Heart left ventricle (tissue), 16 donors: ENCODE measurements around the gene SZT2. TPM values are rescaled to one million over a fixed set of nuclear protein-coding genes. Genes with fewer than 3 reads are reported as not detected.

Experiments used
- ATAC-seq, 4 donors: fragments of 200-7000 bp; cut with Tn5 transposase; one replicate each; pipeline ENCODE4 v1.9.1; 2020 to 2022; ENCODE audit warnings: moderate library complexity in 4 of 4, mild to moderate bottlenecking in 3 of 4, moderate number of reproducible peaks in 1 of 4
- DNase-seq, 5 donors: peaks; one replicate each; pipeline ENCODE4 v3.0.0-alpha.2; 2020
- H3K27ac ChIP-seq, 12 donors: fragments of 200-600 bp; sonication (generic) in 4 of 12; one replicate each; pipeline versions ENCODE4 v1.5.0 to v1.8.0; 2016 to 2022; ENCODE audit warnings: mild to moderate bottlenecking in 2 of 12
- H3K27me3 ChIP-seq, 9 donors: fragments of 200-600 bp; sonication (generic) in 2 of 9; one replicate each; pipeline versions ENCODE4 v1.5.1 to v1.8.0; 2016 to 2022; ENCODE audit warnings: mild to moderate bottlenecking in 3 of 9
- H3K36me3 ChIP-seq, 9 donors: fragments of 200-600 bp; sonication (generic) in 2 of 9; one replicate each; pipeline versions ENCODE4 v1.5.0 to v1.8.0; 2018 to 2022; ENCODE audit warnings: mild to moderate bottlenecking in 2 of 9
- H3K4me1 ChIP-seq, 12 donors: fragments of 200-600 bp; sonication (generic) in 4 of 12; one replicate each; pipeline versions ENCODE4 v1.5.0 to v1.8.0; 2016 to 2022; ENCODE audit warnings: mild to moderate bottlenecking in 3 of 12
- H3K4me3 ChIP-seq, 12 donors: fragments of 200-600 bp; sonication (generic) in 4 of 12; one replicate each; pipeline versions ENCODE4 v1.5.0 to v1.8.0; 2017 to 2022; ENCODE audit warnings: mild to moderate bottlenecking in 9 of 12, moderate library complexity in 4 of 12
- H3K9me3 ChIP-seq, 12 donors: fragments of 200-600 bp; sonication (generic) in 4 of 12; one replicate each; pipeline versions ENCODE4 v1.5.0 to v1.8.0; 2016 to 2022; ENCODE audit warnings: mild to moderate bottlenecking in 1 of 12
- CTCF ChIP-seq, 12 donors: fragments of 200-600 bp; sonication (generic) in 4 of 12; IDR thresholded peaks; one replicate each; pipeline versions ENCODE4 v1.5.0 to v1.8.0; 2018 to 2022; ENCODE audit warnings: antibody characterized with exemption in 12 of 12, mild to moderate bottlenecking in 5 of 12
- POLR2A ChIP-seq, 2 donors: fragments of 450-650 bp; IDR thresholded peaks; one replicate each; pipeline ENCODE4 v1.6.1; 2017; ENCODE audit warnings: antibody characterized with exemption in 2 of 2, mild to moderate bottlenecking in 2 of 2, moderate library complexity in 2 of 2
- WGBS, 4 donors: extraction: QIAGEN DNeasy Blood & Tissue Kit in 2 of 4; methylation state at CpG; one replicate each; pipeline versions ENCODE4 v1.1.5 to v1.1.7; 2013 to 2018; 5-methylcytosine and 5-hydroxymethylcytosine counted together
- intact Hi-C, 10 donors: fragments of 100-400 bp; cut with DNase I; formaldehyde crosslinking; loops; one replicate each; pipeline versions ENCODE4 v1.11.1 to v1.14.2; 2022
- polyA plus RNA-seq, 2 donors: library from polyadenylated mRNA; stranded (reverse); fragments of 200-250 nt; gene quantifications; one replicate each; pipeline ENCODE4 v1.2.3, GENCODE V29; 2013
- total RNA-seq, 9 donors: library from RNA; depleted of rRNA in 2 of 9; stranded (reverse); fragments of >200 nt in 2 of 9; fragmentation: NEBNext Ultra II Directional in 3 of 9; extraction: Animal tissue kit (Norgen Biotek cat#: 25700) in 3 of 9; gene quantifications; one replicate each; pipeline versions ENCODE4 v1.1.0 to v1.2.4, GENCODE V29; 2016 to 2023
- donor health status: ischemic (EF 13 %, LVEDD 7.1; RV severe dilation, severe dysfunction).
- donor health status: healthy with polysubstance abuse.
- donor health status: DM: no; HTN: yes; CAD: no.
- donor health status: DM: no; HTN: no; CAD: no.
- donor health status: ischemic (EF 25% LVEDD 6.9; RV normal size, moderate dysfunction).
- donor health status: ischemic (EF 25% LVEDD 5.7; RV mildly dilated, moderate dysfunction).
- donor health status: healthy.
- donor health status: DM: yes; HTN: yes; CAD: no.
- donor health status: ischemic (EF 35%, LVEDD 5.7; RV mildly dilated, moderate dysfunction).
- donor health status: nonischemic (EF 11% LVEDD 7.7; RV severe dilation, severe dysfunction).
- donor health status: DM: yes; HTN: yes; CAD: no.
- donor health status: PGD.
- donor health status: ischemic (EF 29% LVEDD 5.4; RV normal size, mild dysfunction).
- donor health status: nonischemic (EF 23%, LVEDD 6.1; RV moderate dilation, normal function).

Gene SZT2
- total and polyA plus RNA-seq, 11 donors, result 13.1 to 39.7 (median 24.4) TPM

DNA sequence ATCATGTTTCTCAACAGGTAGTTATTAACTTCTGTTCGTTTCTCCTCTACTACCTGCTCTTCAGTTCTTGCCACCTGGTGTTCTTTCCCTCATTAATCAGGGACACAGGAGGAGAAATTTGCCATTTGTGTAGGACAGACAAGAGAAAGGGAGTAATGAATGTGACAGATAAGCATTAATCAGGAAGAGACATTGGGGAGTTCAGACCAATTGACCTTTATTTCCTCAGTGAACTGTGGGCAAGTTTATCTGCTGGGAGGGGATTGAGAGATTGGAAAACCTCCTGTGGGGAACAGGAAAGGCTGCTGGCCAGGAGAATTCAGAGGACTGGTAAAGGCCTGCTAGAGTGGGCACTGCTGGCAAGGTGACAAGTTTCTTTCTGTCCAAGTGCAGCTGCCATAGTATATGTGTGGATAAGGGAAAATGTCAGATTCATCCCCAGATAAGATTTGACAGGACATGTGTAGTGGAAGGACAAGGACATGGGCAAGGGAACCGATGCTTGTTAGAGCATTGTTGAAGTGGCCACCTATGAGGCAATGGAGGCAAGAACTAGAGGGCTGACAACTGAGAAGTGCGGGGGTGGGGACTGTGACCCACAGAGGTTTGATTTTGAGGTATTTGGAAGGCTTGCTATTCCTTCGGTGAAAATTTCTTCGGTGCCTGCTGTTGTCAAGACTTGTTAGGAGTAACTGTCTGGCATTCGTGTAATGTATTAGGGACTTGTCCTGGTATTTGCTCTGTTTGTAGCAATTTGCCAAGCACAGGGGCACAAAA is 12.6 kb downstream of the SZT2 start:
- TF ChIP-seq POLR2A (IDR thresholded peaks at IDR 0.05), result no peak
- TF ChIP-seq CTCF (IDR thresholded peaks at IDR 0.05), result no peak
- H3K9me3 ChIP-seq, result no peaks in the 10 kb centered on the region
- peaks cover 0 to 62% (median 46%) of the 10 kb centered on the region in 9 donors for H3K36me3 ChIP-seq
- H3K4me1 ChIP-seq, result peaks cover 0 to 11% (median 2%) of the 10 kb centered on the region in 12 donors
- H3K27me3 ChIP-seq, result no peaks in the 10 kb centered on the region
- DNase-seq (no peak), ATAC-seq (no peak)
- no peak overlapping the region for H3K4me3 ChIP-seq
- intact Hi-C loops, result no loop called here
- WGBS, 4 donors, result 87 to 91% (median 89%) methylated on average over 6 of the region's 6 CpGs
- H3K27ac ChIP-seq, result no peak overlapping the region

DNA sequence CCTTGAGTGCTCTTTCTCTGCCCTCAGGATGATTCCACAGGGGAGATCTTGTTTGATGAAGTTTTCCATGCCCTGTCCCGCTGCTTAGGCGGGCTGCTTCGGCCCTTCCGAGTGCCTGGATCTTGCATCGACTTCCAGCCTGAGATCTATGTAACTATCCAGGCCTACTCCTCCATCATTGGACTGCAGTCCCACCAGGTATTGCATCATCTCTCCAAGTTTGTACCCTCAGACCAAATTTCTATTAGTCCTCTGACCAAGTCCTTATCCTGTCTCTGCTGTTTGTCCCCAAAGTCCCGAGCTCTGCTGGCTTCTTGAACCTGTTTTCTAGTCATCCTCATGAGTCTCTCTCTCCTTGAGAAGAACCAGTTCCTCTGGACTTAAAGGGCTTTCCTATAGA is 14.7 kb downstream of the SZT2 start:
- Histone ChIP-seq H3K4me1 (peaks cover 0 to 11% (median 2%) of the 10 kb centered on the region in 12 donors), H3K4me3 (no peak overlapping the region), H3K36me3 (peaks cover 4 to 80% (median 64%) of the 10 kb centered on the region in 9 donors), H3K9me3 (no peaks in the 10 kb centered on the region), H3K27me3 (no peaks in the 10 kb centered on the region), H3K27ac (no peak overlapping the region)
- intact Hi-C loops, result no loop called here
- TF ChIP-seq POLR2A (IDR thresholded peaks at IDR 0.05) (no peak), CTCF (IDR thresholded peaks at IDR 0.05) (no peak)
- no peak for DNase-seq
- WGBS, 4 donors, result 95 to 99% (median 96%) methylated on average over 6 of the region's 6 CpGs
- no peak for ATAC-seq

- DNase-seq (no peak), ATAC-seq (peak in 3 of 4 donors; percentile 31 to 39 (median 33))
- WGBS, 4 donors, result 55 to 62% (median 59%) methylated on average over 6 of the region's 6 CpGs
- intact Hi-C loops, result no loop called here
- TF ChIP-seq CTCF (IDR thresholded peaks at IDR 0.05) (no peak), POLR2A (IDR thresholded peaks at IDR 0.05) (no peak)
- no peaks in the 10 kb centered on the region for H3K9me3 ChIP-seq
- no peak overlapping the region for H3K27ac ChIP-seq
- peaks cover 0 to 11% (median 2%) of the 10 kb centered on the region in 12 donors for H3K4me1 ChIP-seq
- H3K36me3 ChIP-seq, result peaks cover 4 to 84% (median 74%) of the 10 kb centered on the region in 9 donors
- no peak overlapping the region for H3K4me3 ChIP-seq
- H3K27me3 ChIP-seq, result no peaks in the 10 kb centered on the region
Measured at GRCh38 chr1:43405219-43405875, 15.6 kb downstream of the SZT2 start.

GRCh38 chr1:43405876-43406234 is 16.2 kb downstream of the SZT2 start:
- TF ChIP-seq CTCF (IDR thresholded peaks at IDR 0.05), result no peak
- TF ChIP-seq POLR2A (IDR thresholded peaks at IDR 0.05), result no peak
- ATAC-seq, result no peak
- no peak for DNase-seq
- no peaks in the 10 kb centered on the region for H3K9me3 ChIP-seq
- H3K4me1 ChIP-seq, result peaks cover 0 to 11% (median 2%) of the 10 kb centered on the region in 12 donors
- H3K27ac ChIP-seq, result no peak overlapping the region
- intact Hi-C loops, result no loop called here
- H3K27me3 ChIP-seq, result no peaks in the 10 kb centered on the region
- whole genome bisulfite sequencing, 4 donors, result 78 to 90% (median 83%) methylated on average over 2 of the region's 2 CpGs
- H3K36me3 ChIP-seq, result peaks cover 4 to 84% (median 77%) of the 10 kb centered on the region in 9 donors
- H3K4me3 ChIP-seq, result no peak overlapping the region
